SU-DHL-6 (cell line): ENCODE results near the gene COPE.

Experiments
- CTCF ChIP-seq: fragments of 200-600 bp; sonication (generic); IDR thresholded peaks from one replicate; pipeline ENCODE4 v1.5.1; 2017; ENCODE audit warnings: antibody characterized with exemption, mild to moderate bottlenecking, low read length, moderate library complexity; ENCODE audit not compliant: insufficient read depth, poor library complexity, severe bottlenecking
- EZH2phosphoT487 ChIP-seq: fragments of 200-600 bp; sonication (generic), shearing (Covaris generic); conservative IDR thresholded peaks from 2 replicates; pipeline ENCODE4 v1.6.1; 2018; ENCODE audit warnings: mild to moderate bottlenecking, antibody characterized with exemption, low read length, moderate library complexity, mixed read lengths

GRCh38 chr19:18919900-18920214, 670 bp upstream of the COPE start:
- no peak for TF ChIP-seq CTCF
- no peak for TF ChIP-seq EZH2phosphoT487
